Endothelial cell of hepatic sinusoid (primary cell): Measurements from ENCODE around the gene TNNT3.
"Not testable (repeated sequence)": the region's sequence is repeated elsewhere in the genome, so short reads cannot be mapped to it uniquely, and the experiment has no call there.

ENCODE experiments used
- in situ Hi-C: cut with HindIII; loops from 2 replicates; pipeline ENCODE4 v1.10.0; 2017; ENCODE audit warnings: low sequenced_read_pairs

The TNNT3 gene

DNA sequence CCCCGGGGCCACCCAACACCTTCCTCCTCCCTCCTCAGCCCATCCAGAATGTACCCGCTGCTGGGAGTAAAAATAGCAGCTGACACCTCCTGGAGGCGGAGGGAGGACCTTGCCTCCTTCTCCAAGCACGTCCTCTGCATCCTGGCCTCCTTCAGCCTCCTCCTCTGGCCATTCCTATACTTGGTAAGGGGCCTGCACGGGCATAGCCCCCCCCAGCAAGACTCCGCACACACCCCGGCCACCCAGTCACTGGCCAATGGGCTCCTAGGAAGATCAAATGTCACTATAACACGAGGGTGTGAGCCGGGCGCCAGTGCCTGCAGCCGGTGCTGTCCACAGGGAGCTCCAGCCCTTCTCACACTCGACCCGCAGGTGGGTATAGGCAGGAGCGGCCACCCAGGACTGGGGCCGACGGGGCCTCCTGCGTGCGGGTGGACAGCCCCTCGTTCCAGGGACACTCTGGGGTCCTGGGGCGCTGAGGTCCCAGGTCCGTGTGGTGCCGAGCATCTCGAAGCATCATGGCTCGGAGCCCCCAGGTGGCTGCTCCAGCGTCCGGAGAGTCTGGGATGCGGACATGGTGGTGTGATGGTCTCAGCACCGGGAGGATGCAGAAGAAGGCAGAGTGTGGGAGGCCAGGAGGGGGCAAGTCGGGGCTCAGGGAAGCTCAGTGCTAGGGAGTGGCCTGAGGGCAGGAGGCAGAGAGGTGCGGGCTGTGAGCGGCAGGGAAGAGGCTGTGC lies at the start of gene TNNT3:
TNNT3 (plus strand) TSS at position 313 of the 737 bp plus-strand sequence. CDS start 3,172 bp downstream, outside the sequence.
- in situ Hi-C loops = no loop called here

DNA sequence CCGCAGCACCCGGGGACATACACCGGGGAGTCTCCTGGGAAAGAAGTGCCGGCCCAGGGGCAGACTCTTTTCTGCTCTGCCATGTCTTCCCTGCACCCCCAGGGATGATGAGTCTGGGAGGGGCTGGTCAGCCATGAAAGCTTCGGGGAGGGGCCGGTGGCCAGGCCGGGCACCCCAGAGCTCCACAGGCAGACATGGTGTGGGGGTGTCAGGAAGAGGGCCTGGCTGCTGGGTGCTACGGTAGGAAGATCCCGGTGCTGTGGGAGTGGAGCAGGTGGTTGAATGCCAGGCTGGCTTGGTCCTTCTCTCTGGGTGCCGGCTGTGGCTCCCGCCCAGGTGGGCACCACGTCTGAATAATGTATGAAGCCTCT lies 49.2 kb upstream of the TNNT3 start:
- in situ Hi-C loops = no loop called here

DNA sequence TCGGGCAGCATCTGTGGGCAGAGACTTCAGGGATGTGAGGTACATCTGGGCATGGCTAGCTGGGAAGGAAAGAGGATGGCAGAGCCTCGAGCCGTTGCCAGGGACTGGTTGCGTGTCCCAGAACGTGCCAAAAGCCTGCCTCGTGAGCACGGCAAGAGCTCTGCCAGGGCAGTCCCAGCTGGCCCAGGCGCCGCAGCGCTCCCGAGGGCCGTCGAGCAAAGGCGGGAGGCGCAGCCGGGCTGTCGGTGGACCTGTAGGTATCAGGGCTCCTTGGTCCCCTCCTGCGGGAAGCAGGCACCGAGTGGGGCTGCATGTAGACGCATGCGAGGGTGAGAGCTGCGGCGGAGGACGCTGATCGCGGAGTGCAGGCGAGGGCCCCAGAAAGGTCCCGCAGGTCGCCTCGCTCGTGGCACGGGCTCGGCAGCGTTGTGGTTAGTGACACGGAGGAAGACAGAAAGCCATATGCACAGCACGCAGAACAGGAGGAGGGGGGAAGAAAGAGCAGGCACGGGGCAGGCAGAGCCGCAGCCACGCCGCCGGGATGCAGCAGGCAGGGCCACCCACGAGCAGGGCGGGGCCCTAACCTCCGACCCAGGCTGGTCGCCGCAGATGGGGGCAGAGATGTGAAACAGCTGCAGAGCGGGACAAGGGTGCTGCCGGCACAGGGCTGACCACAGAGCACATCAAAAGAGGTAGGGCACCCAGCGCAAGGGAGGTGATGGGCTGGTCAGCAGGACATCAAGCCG lies 48.6 kb upstream of the TNNT3 start:
- in situ Hi-C loops = no loop called here

DNA sequence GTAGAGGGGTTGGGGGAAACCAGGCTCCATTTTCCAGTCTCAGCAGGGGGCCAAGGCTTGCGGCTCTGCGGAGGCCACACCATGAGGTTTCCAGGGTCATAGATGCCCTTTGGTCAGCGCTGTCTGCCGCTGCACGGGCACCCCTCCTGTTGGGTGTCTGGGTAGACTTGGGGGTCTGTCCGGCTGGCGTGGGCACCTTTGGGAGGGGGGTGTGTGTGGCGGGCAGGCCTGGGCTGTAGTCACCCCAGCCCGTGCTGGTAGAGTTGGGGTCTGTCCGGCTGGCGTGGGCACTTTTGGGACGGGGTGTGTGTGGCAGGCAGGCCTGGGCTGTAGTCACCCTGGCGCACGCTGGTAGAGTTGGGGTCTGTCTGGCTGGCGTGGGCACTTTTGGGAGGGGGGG lies 48.0 kb upstream of the TNNT3 start:
- in situ Hi-C loops = no loop called here

DNA sequence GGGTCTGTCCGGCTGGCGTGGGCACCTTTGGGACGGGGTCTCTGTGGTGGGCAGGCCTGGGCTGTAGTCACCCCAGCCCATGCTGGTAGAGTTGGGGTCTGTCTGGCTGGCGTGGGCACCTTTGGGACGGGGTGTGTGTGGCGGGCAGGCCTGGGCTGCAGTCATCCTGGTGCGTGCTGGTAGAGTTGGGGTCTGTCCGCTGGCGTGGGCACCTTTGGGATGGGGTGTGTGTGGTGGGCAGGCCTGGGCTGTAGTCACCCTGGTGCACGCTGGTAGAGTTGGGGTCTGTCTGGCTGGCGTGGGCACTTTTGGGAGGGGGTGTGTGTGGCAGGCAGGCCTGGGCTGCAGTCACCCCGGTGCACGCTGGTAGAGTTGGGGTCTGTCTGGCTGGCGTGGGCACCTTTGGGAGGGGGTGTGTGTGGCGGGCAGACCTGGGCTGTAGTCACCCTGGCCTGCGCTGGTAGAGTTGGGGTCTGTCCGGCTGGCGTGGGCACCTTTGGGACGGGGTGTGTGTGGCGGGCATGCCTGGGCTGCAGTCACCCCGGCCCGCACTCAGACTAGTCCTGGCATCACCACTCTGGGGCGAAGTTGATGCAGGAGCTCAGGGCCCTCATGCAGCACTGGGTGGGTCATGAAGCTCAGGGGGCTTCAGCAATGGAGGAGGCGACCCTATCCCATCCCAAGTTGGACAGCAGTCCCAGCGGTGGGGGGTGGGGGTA lies 47.1 kb upstream of the TNNT3 start:
- in situ Hi-C loops = no loop called here

DNA sequence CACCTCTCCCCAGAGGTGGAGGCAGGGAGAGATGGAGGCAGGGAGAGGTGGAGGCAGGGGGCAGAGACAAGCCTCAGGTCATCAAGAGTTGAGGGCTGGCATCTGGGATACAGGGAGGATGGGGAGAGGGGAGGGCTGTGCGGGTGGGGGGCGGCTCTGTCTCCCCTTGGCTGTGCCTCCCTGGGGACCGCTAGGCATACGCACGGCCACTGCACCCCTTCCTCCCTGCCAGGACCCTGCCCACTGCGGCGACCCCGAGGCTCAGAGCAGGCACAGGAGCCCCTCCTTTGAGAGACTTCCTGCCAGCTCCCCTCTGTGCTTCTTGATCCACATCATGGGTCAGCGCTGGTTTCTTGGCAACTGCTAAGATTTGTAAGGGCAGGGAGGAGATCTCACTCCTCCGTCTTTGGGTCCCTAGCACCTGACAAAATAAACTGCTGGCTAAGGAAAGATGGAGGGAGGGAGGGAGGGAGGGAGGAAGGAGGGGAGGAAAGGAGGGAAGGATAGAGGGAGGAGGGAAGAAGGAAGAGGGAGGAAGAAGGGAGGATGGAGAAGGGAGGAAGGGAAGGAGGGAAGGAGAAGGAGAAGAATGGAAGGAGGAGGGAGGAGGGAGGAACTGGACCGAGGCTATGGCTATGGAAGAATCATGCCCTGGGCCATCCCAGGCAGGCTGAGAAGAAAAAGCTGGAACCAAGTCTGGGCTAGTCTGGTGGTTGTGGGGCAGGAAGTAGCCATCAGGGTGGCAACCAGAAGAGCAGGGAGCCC lies 46.3 kb upstream of the TNNT3 start:
- in situ Hi-C loops = no loop called here

DNA sequence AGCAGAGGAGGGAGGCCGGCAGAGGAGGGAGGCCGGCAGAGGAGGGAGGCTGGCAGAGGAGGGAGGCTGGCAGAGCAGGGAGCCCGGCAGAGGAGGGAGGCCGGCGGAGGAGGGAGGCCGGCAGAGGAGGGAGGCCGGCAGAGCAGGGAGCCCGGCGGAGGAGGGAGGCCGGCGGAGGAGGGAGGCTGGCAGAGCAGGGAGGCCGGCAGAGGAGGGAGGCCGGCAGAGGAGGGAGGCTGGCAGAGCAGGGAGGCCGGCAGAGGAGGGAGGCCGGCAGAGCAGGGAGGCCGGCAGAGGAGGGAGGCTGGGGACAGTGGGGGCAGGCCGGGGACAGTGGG lies 45.7 kb upstream of the TNNT3 start:
- in situ Hi-C loops = not testable (repeated sequence)

DNA sequence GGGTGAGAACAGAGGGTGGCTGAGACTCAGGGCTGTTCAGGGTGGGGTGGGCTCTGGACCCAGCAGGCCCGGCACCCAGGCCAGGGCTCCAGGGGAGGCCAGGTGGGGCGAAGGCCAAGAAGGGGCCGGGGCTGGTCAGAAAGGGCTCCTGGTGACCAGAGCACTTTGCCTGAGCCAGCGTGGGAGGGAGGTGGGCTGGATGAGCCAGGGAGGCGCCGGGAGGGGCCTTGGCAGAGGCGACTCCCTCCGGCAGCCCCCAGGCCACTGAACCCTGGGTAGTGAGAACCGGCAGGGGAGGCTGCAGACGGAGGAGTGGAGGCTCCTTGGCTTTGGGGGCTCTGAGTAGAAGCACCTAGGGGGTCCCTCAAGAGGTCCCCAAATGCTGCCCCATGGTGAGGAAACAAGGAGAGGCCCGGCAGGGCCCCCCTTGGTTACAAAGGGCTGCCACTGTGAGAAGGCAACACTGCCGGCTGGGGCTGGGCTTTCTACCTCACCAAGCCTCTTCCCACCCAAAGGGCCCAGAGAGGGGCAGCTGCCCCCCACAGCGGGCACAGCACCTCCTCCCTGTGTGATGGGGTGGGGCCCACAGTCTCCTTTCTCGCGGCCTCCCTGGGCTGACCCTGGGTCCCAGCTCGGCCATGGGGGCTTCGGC lies 44.9 kb upstream of the TNNT3 start:
- in situ Hi-C loops = not testable (repeated sequence)

DNA sequence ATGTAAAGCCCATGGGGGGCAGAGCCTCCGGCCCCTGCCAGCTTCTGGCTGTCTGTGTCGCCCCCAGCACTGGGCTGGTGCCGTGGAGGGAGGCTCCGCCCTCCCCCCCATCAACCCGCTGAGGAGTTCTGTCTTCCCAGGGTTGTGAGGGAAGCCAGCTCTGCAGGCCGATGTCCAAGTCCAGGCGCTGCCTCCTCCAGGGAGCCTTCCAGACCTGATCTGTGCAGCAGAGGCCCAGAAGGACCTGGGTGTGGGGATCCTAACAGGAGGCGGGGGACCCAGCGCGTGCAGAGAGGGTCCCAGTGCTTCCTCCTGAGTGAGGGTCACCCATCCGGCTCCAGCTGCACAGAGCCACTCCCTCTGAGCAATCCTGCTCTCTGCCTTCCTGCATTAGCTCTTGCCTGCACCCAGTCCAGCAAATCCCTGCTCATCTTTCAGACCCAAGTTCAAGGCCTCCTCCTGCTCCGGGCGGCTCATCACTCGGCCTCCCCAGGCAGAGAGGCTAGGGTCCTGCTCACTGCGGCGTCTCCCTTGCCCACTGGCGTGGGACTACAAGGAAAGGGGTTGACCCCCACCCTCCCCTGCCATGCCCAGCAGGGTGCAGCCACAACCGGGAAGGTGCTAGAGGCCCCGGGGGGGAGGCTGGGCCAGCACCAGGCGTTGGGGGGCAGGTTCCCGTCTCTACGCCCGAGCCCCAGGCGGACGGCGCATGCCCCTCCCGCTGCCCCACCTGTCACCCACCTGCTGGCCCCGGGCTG lies 44.2 kb upstream of the TNNT3 start:
- in situ Hi-C loops = no loop called here

DNA sequence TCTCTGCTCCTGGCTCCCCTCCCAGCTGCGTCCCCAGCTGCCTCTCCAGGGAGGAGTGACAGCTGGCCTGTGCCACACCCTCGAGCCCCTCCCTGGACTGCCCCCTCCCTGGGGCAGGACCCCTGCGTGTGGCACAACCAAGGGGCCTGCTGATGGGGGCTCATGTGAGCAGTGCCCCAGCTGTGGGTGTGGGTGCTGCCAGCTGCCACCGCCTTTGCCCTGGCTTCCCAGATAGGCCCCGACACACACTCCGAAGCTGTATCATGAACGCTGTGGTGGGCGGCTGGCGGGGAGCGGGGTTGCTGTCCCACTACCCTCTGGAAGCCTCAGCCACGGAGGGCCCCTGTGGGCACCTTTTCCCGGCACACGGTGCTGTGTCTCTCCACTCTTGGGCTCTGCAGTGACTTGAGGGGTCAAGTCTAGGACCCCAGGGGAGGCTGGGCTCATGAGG lies 43.6 kb upstream of the TNNT3 start:
- in situ Hi-C loops = not testable (repeated sequence)

DNA sequence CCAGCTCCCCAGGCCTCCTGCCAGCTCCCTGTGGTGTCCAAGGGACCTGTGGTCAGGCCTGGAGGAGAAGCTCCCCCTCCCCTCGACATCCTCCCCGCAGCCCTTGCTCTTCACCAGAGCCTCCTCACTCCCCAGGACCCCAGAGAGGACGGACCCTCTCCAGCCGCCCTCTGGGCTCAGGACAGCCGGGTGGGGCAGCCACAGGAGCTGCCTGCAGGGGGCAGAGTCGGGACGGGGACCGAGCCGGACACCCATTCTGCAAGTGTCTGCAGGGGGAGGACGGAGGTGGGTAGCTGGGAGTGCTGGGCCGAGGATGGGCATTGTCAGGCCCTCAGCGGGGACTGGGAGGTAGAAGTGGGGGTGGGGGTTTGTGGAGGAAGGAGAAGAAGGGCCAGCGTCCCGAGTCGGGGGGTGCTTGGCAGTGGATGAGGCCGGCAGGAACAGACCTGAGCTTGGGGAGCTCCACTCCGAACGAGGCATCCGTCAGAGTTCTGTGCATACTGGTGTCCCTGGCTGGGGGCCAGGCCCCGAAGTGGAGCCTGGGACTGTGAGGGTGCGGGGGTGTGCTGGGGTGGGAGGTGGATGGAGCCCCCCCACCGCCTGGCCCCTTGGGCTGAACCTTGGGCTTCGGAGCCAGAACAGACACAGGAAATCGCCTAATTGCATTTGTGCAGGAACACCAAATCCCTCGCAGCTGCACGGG lies 43.0 kb upstream of the TNNT3 start:
- in situ Hi-C loops = no loop called here

DNA sequence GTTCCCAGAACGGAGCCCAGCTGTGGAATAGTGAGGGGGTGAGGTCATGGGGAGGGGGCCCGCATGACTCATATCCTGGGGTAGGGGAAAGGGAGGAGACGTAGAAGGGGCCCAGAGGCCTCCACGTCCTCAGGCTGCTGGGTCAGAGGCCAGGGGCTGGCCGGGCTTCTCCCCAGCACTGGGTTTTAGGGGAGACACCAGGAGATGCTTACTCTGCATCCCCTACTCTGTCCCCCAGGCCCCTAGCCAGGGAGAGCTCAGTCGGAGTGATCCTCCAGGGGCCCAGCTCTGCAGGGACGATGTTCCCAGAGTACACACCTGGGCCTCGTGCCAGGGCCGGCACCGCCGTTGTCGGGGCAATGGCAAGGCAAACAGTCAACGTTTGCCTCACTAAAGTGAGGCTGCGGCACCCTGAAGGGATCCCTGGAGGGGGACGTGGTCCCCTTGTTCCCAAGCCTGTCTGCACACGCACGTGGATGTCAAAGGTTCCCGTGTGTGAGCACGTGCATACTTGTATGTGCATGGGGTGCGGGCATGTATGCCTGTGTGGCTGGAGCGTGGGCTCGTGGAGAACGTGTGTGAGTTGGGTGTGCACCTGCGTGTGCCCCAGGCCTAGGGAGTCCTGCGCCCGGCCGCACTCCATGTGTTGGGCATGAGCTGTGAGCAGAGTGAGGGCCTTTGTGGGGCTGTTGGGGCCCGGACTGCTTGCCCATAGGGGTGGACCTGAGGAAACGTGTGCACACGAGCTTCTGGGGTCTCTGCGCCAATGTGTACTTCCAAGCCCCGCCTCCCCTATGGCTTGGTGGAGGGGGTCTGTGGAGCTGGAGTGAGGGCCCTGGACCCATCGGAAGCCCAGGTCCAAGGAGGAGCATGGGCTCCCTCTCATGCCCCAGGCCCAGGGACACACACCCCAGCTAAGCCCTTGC lies 42.0 kb upstream of the TNNT3 start:
- in situ Hi-C loops = no loop called here

DNA sequence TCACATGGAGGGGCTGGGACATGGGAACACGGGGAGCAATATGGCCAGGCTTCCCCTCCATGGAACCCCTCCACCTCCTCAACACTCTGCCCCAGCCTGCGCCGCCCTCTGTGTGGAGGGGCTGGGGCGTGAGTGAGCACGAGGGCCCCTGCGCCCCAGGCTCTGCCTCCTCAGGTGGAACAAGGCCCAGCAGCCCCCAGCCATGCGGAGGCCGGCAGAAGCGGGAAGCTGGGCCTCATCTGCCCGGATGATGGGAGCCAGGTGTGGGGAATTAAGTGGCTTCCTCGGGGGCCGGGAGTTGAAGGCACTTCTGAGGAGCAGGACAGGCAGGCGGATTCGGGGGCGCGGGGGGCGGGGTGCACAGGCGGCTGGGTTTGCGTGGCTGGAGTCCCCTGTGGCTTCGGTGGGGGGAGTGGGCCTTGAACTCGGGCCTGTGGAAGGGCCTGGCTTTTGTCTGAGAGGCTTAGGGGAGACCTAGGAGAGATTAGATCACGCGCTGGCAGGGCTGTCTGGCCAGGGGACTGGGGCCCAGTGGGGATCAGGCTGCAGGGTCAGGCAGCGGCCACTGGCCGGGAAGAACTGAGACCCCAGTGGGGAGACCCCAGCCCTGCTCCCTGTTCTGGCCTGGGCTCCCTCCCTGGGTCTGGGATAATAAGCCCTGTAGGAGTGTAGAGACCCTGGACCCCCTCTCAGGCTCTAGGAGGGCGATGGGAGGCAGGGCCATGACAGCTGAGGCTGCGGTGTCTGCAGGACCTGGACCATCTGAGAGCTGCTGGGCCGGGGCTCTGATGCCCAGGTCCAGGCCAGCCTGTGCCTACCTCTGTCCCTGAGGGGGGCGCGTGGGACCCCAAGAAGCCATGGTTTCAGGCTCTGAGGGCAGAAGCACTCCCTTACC lies 41.1 kb upstream of the TNNT3 start:
- in situ Hi-C loops = no loop called here

DNA sequence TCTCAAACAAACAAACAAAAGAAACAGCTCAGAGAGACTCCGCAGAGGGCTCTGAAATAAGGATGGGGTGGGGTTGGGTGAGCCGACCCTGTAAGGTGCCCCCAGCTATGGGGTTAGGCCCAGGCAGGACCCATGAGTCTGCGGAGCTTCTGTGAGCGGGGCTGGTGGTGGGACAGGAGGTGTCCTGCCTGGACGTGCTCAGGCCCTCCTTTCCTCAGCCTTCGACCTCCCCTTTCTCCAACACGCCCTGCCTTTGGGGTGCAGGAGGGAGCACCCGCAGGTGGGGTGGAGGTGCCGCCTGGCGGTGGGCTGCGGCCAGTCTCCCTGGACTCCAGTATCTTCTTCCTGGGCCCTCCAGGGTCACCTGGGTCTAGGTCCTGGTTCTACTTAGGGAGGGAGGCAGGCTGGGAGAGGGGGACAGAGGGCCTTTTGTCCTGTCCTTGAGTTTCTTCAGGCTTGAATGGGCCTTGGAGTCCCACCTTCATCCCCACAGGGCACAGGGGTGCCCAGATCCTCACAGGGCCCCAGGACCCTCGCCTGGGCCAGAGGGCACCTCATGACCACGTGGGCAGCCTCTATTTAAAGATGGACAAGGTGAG lies 40.1 kb upstream of the TNNT3 start:
- in situ Hi-C loops = no loop called here

DNA sequence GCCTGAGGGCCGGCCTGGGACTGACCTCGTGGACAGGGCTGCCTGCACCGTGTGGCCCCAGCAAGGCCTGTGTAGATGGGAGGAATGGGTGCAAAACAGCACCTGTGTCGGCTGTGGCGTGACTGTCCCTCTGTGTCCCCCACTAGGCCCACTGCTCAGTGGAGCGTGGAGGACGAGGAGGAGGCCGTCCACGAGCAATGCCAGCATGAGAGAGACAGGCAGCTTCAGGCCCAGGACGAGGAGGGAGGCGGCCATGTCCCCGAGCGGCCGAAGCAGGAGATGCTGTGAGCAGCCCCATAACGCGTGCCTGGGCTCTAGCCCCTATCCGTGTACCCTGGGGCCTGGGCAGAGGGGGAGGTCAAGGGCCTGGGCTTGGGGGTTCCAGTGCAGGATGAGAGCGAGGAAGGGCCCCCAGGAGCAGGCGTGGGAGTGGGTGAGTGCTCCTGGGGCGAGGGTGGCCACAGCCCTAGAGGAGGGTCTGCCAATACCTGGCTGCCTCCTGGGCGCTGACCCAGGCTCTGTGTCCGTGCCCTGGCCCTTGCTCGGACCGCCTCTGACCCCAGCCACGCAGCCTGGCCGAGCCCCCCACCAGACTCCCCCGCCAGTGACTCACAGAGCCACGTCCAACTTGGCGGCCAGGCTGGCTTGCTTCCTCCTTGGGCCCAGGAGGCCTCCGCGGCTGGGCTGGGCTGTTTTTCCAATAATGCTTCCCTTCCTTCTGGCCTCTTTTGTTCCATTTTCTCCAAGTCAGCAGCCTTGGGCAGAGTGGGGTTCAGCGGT lies 39.4 kb upstream of the TNNT3 start:
- in situ Hi-C loops = no loop called here
